OCI-LY3 (cell line): Measurements from ENCODE around the gene GNAO1.

Experiments used
- H2AFZ ChIP-seq: fragments of 200-600, 300-600 bp; shearing (Covaris generic); 2 replicates; pipeline ENCODE4 v1.6.0; 2014; ENCODE audit warnings: antibody characterized with exemption, low read depth, low read length
- H3K27ac ChIP-seq: fragments of 200-600, 300-600 bp; sonication (generic); 2 replicates; pipeline ENCODE4 v1.5.1; 2014; ENCODE audit warnings: mild to moderate bottlenecking, low read length, moderate library complexity, mixed read lengths
- H3K27me3 ChIP-seq: fragments of 200-600, 300-600 bp; sonication (generic); 2 replicates; pipeline ENCODE4 v1.6.1; 2014; ENCODE audit warnings: low read depth, low read length, mixed read lengths
- H3K36me3 ChIP-seq: fragments of 200-600, 300-600 bp; sonication (generic); replicated peaks from 2 replicates; pipeline ENCODE3; 2014; ENCODE audit warnings: low read depth, low read length, mixed read lengths
- H3K4me1 ChIP-seq: fragments of 300-600, 200-600 bp; sonication (generic); 2 replicates; pipeline ENCODE4 v1.6.1; 2014; ENCODE audit warnings: low read length, mixed read lengths
- H3K4me2 ChIP-seq: fragments of 200-600, 300-600 bp; sonication (generic); 2 replicates; pipeline ENCODE4 v1.6.1; 2014; ENCODE audit warnings: low read length, mixed read lengths
- H3K4me3 ChIP-seq: fragments of 300-600, 200-600 bp; sonication (generic); 2 replicates; pipeline ENCODE4 v1.5.1; 2014; ENCODE audit warnings: antibody characterized with exemption, mild to moderate bottlenecking, low read length, moderate library complexity
- H3K79me2 ChIP-seq: fragments of 300-600, 200-600 bp; shearing (Covaris generic); 2 replicates; pipeline ENCODE4 v1.6.1; 2014; ENCODE audit warnings: mild to moderate bottlenecking, low read length, mixed read lengths
- H3K9ac ChIP-seq: fragments of 300-600, 200-600 bp; shearing (Covaris generic); 2 replicates; pipeline ENCODE4 v1.6.0; 2014; ENCODE audit warnings: mild to moderate bottlenecking, low read length, moderate library complexity
- H3K9me3 ChIP-seq: fragments of 200-600, 300-600 bp; shearing (Covaris generic); 2 replicates; pipeline ENCODE4 v1.6.1; 2014; ENCODE audit warnings: low read length, mixed read lengths; ENCODE audit not compliant: insufficient read depth
- H4K20me1 ChIP-seq: fragments of 200-600, 300-600 bp; sonication (generic); 2 replicates; pipeline ENCODE4 v1.6.1; 2016; ENCODE audit warnings: low read length, mixed read lengths; ENCODE audit not compliant: insufficient read depth
- CTCF ChIP-seq: fragments of 200-600, 300-600 bp; sonication (generic); IDR thresholded peaks from 2 replicates; pipeline ENCODE4 v1.5.1; 2014; ENCODE audit warnings: antibody characterized with exemption, low read length, low read depth
- EZH2phosphoT487 ChIP-seq: fragments of 200-600 bp; shearing (Covaris generic); IDR thresholded peaks from 2 replicates; pipeline ENCODE4 v1.6.1; 2018; ENCODE audit warnings: antibody characterized with exemption, mixed run types, low read depth

GNAO1 gene

GRCh38 chr16:56275076-56275475 is 83.8 kb downstream of the GNAO1 start:
- Histone ChIP-seq H4K20me1 (no peaks in the 10 kb centered on the region), H3K9me3 (no peaks in the 10 kb centered on the region), H3K36me3 (no peaks in the 10 kb centered on the region), H3K27ac (no peak overlapping the region), H3K4me3 (no peak overlapping the region), H3K4me2 (no peak overlapping the region), H2AFZ (no peak overlapping the region), H3K9ac (no peak overlapping the region), H3K4me1 (no peaks in the 10 kb centered on the region), H3K79me2 (no peaks in the 10 kb centered on the region), H3K27me3 (peaks cover 22% of the 10 kb centered on the region; the same call in 1 of the 2 replicates)
- TF ChIP-seq CTCF (no peak), EZH2phosphoT487 (no peak)

- H3K27ac ChIP-seq = no peak overlapping the region
- no peak overlapping the region for H3K9ac ChIP-seq
- TF ChIP-seq CTCF (no peak), EZH2phosphoT487 (no peak)
- no peaks in the 10 kb centered on the region for H4K20me1 ChIP-seq
- H2AFZ ChIP-seq = no peak overlapping the region
- no peaks in the 10 kb centered on the region for H3K79me2 ChIP-seq
- H3K4me3 ChIP-seq = no peak overlapping the region
- H3K4me1 ChIP-seq = no peaks in the 10 kb centered on the region
- peaks cover 22% of the 10 kb centered on the region; the same call in 1 of the 2 replicates for H3K27me3 ChIP-seq
- H3K36me3 ChIP-seq = no peaks in the 10 kb centered on the region
- H3K4me2 ChIP-seq = no peak overlapping the region
- H3K9me3 ChIP-seq = no peaks in the 10 kb centered on the region
These were observed 84.5 kb downstream of the GNAO1 start for GRCh38 chr16:56275801-56276200.

GRCh38 chr16:56277075-56277474 is 85.8 kb downstream of the GNAO1 start:
- Histone ChIP-seq H3K27me3 (peaks cover 22% of the 10 kb centered on the region; the same call in 1 of the 2 replicates), H3K4me3 (no peak overlapping the region), H3K9ac (no peak overlapping the region), H3K36me3 (no peaks in the 10 kb centered on the region), H3K27ac (no peak overlapping the region), H3K4me2 (no peak overlapping the region), H3K9me3 (no peaks in the 10 kb centered on the region), H3K4me1 (peaks cover 3% of the 10 kb centered on the region), H2AFZ (no peak overlapping the region), H3K79me2 (no peaks in the 10 kb centered on the region), H4K20me1 (no peaks in the 10 kb centered on the region)
- no peak for TF ChIP-seq CTCF
- TF ChIP-seq EZH2phosphoT487 = no peak

GRCh38 chr16:56278196-56278855 is 87.0 kb downstream of the GNAO1 start:
- no peak for TF ChIP-seq EZH2phosphoT487
- TF ChIP-seq CTCF = no peak
- Histone ChIP-seq H3K9ac (no peak overlapping the region), H3K36me3 (no peaks in the 10 kb centered on the region), H2AFZ (no peak overlapping the region), H3K79me2 (no peaks in the 10 kb centered on the region), H3K9me3 (no peaks in the 10 kb centered on the region), H3K4me3 (no peak overlapping the region), H3K4me2 (no peak overlapping the region), H3K27me3 (peaks cover 15% of the 10 kb centered on the region; the same call in 1 of the 2 replicates), H3K27ac (no peak overlapping the region), H3K4me1 (peaks cover 15% of the 10 kb centered on the region), H4K20me1 (no peaks in the 10 kb centered on the region)
